ENCODE measurements around the gene DCT.

The DCT gene

DNA sequence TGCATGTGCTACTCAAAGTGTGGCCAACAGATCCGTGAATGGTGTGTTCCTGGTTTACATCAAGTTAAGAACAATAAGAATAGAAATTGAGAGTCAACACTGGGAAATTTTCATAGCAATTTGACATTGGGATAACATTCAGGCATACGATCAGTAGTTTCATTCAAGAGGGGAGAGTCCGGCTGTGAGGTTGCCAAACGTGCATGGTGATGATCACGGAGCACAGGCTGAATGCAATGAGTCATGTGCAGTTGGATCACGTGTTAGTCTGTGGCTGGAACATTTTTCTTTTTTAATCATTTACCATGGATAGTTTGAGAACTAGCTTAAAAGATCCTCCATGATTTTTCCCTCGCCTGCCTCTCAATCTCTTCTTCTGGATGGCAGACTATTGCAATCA is 2.5 kb upstream of the DCT start:
- H3K27ac Mint-ChIP-seq: no peak overlapping the region
- no peaks in the 10 kb centered on the region for H3K9me3 Mint-ChIP-seq
- no peak overlapping the region for H3K4me3 Mint-ChIP-seq
- no peaks in the 10 kb centered on the region for H3K36me3 Mint-ChIP-seq (ENCODE audit: low read depth)
- no peaks in the 10 kb centered on the region for H3K4me1 Mint-ChIP-seq (ENCODE audit: low read depth)
- no peaks in the 10 kb centered on the region for H3K27me3 Mint-ChIP-seq (ENCODE audit: low read depth)

DNA sequence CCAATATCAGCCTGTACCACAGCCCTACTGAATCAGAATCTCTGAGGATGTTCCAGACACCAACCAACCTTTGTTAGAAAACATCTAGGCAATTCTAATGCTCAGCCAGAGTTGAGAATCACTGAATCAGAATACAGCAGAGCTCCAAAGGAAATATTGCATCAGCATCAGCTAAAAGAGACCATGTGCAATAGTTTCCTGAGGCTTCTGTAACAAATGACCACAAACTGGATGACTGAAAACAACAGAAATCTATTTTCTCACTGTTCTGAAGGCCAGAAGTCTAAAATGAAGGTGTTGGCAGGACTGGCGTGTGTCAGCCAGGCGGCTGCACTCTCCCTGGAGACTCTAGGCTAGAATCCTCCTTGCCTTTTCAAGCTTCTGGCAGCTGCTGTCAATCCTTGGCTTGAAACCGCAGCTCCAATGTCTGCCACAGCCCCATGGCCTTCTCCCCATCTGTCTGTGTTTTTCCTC is 1.2 kb upstream of the DCT start:
- Mint-ChIP-seq H3K36me3 (ENCODE audit: low read depth) (no peaks in the 10 kb centered on the region), H3K4me1 (ENCODE audit: low read depth) (no peaks in the 10 kb centered on the region), H3K9me3 (no peaks in the 10 kb centered on the region), H3K4me3 (no peak overlapping the region), H3K27ac (no peak overlapping the region), H3K27me3 (ENCODE audit: low read depth) (no peaks in the 10 kb centered on the region)

GRCh38 chr13:94478913-94479312 is 569 bp downstream of the DCT start:
- Mint-ChIP-seq H3K4me3 (no peak overlapping the region), H3K27ac (no peak overlapping the region), H3K9me3 (no peaks in the 10 kb centered on the region), H3K36me3 (ENCODE audit: low read depth) (no peaks in the 10 kb centered on the region), H3K27me3 (ENCODE audit: low read depth) (no peaks in the 10 kb centered on the region), H3K4me1 (ENCODE audit: low read depth) (no peaks in the 10 kb centered on the region)

DNA sequence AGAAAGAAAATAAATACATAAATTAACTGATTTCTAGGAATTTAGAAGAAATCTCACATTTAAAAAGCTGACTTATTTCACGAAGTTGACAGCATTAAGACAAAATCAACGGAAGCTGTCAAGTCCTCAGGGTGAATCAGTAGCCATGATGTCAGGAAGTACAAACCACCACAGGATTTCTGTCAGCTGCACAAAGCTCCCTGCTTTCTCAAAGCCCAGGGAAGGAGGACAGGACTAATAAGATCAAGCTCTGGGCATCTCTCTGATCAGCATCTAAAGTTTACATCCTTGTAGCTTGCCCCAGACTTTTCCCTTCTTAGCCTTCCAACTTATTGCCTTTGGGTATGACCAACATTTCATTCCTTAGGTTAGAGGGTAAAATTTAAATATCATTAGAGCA is 9.4 kb downstream of the DCT start:
- H3K4me3 Mint-ChIP-seq: no peak overlapping the region
- H3K4me1 Mint-ChIP-seq (ENCODE audit: low read depth): no peaks in the 10 kb centered on the region
- no peaks in the 10 kb centered on the region for H3K9me3 Mint-ChIP-seq
- H3K27me3 Mint-ChIP-seq (ENCODE audit: low read depth): peaks cover 3% of the 10 kb centered on the region
- no peaks in the 10 kb centered on the region for H3K36me3 Mint-ChIP-seq (ENCODE audit: low read depth)
- H3K27ac Mint-ChIP-seq: no peak overlapping the region

- no peaks in the 10 kb centered on the region for H3K36me3 Mint-ChIP-seq (ENCODE audit: low read depth)
- no peaks in the 10 kb centered on the region for H3K9me3 Mint-ChIP-seq
- H3K4me1 Mint-ChIP-seq (ENCODE audit: low read depth): no peaks in the 10 kb centered on the region
- peaks cover 3% of the 10 kb centered on the region for H3K27me3 Mint-ChIP-seq (ENCODE audit: low read depth)
- H3K27ac Mint-ChIP-seq: no peak overlapping the region
- H3K4me3 Mint-ChIP-seq: no peak overlapping the region
Observed at GRCh38 chr13:94464771-94465170, 14.7 kb downstream of the DCT start.

DNA sequence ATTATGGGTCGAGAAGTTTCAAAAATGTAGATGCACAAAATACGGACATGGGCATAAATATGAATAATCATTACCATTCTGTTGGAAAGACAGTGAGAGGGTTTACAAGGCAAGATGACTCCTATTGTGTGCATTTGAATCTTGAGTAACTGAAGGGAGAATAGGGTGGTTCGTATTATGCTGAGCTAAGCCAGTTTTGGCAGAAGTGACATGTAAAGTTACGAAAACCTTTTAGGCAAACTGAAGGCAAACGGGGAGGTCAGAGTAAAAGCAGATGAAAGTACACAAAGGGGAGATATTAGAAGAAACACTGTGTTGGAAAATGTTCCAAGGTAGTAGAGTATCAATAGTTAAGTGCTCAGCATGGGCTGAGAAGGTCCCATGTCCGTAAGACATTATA is 16.8 kb downstream of the DCT start:
- Mint-ChIP-seq H3K9me3 (no peaks in the 10 kb centered on the region), H3K4me1 (ENCODE audit: low read depth) (no peaks in the 10 kb centered on the region), H3K27ac (no peak overlapping the region), H3K4me3 (no peak overlapping the region), H3K36me3 (ENCODE audit: low read depth) (no peaks in the 10 kb centered on the region), H3K27me3 (ENCODE audit: low read depth) (no peaks in the 10 kb centered on the region)

GRCh38 chr13:94459116-94459515 is 20.4 kb downstream of the DCT start:
- H3K27me3 Mint-ChIP-seq (ENCODE audit: low read depth): no peaks in the 10 kb centered on the region
- H3K36me3 Mint-ChIP-seq (ENCODE audit: low read depth): no peaks in the 10 kb centered on the region
- H3K9me3 Mint-ChIP-seq: no peaks in the 10 kb centered on the region
- H3K4me3 Mint-ChIP-seq: no peak overlapping the region
- no peaks in the 10 kb centered on the region for H3K4me1 Mint-ChIP-seq (ENCODE audit: low read depth)
- H3K27ac Mint-ChIP-seq: no peak overlapping the region

DNA sequence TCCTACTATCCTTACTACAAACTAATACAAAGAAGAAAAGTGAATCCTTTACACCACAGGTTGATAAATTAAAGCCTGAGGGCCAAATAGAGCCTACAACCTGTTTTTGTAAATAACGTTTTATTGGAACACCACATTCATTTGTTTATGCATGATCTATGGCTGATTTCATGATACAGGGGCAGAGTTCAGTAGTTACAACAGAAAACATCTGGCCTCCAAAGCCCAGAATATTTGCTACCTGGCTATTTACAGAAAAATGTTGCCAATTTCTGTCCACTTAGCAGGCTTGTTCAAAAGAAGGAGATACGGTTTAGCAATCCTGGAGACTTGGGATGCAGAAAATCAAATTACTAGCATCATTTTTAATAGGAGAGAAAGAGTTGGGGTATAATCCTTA is 24.1 kb downstream of the DCT start:
- H3K27ac Mint-ChIP-seq: no peak overlapping the region
- H3K9me3 Mint-ChIP-seq: no peaks in the 10 kb centered on the region
- no peaks in the 10 kb centered on the region for H3K4me1 Mint-ChIP-seq (ENCODE audit: low read depth)
- no peak overlapping the region for H3K4me3 Mint-ChIP-seq
- no peaks in the 10 kb centered on the region for H3K36me3 Mint-ChIP-seq (ENCODE audit: low read depth)
- H3K27me3 Mint-ChIP-seq (ENCODE audit: low read depth): no peaks in the 10 kb centered on the region

GRCh38 chr13:94454906-94455305 is 24.6 kb downstream of the DCT start:
- Mint-ChIP-seq H3K36me3 (ENCODE audit: low read depth) (no peaks in the 10 kb centered on the region), H3K9me3 (no peaks in the 10 kb centered on the region), H3K4me1 (ENCODE audit: low read depth) (no peaks in the 10 kb centered on the region), H3K27me3 (ENCODE audit: low read depth) (no peaks in the 10 kb centered on the region), H3K27ac (no peak overlapping the region), H3K4me3 (no peak overlapping the region)

DNA sequence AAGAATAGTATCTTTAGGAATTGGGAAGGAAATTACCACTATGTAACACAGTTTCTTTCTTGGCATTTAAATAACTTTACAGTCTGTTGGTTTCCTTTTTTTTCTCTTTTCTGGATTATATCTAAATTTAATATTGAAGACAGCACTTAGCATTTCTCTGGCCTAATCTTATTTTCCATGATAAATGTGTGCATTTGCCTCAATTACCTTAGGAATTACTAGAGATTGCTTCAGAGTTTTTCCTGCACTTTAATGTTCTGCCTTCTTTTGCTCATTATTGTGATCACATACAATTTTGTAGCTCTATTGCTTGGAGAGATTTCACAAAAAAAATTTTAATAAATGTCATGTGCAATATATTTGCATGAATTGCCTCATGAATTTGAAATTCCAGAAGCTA is 25.1 kb downstream of the DCT start:
- no peaks in the 10 kb centered on the region for H3K9me3 Mint-ChIP-seq
- no peaks in the 10 kb centered on the region for H3K27me3 Mint-ChIP-seq (ENCODE audit: low read depth)
- no peak overlapping the region for H3K4me3 Mint-ChIP-seq
- no peak overlapping the region for H3K27ac Mint-ChIP-seq
- no peaks in the 10 kb centered on the region for H3K4me1 Mint-ChIP-seq (ENCODE audit: low read depth)
- no peaks in the 10 kb centered on the region for H3K36me3 Mint-ChIP-seq (ENCODE audit: low read depth)

DNA sequence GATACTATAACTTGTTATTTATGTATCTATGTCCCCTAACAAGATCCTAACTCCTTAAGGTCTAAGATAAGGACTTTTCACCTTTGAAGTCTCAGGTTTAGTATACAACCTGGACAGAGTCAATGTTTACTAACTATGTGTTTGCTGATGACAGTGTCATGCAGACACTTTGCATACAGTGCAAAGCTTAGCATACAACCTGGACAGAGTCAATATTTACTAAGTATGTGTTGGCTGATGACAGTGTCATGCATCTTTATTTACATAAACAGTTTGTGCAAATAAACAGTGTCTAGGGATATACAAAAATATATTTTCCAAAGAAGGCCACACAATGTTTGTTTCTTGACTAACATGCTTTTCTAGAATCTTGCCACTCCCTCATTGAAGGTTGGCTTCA is 34.7 kb downstream of the DCT start:
- Mint-ChIP-seq H3K27ac (no peak overlapping the region), H3K36me3 (ENCODE audit: low read depth) (no peaks in the 10 kb centered on the region), H3K27me3 (ENCODE audit: low read depth) (no peaks in the 10 kb centered on the region), H3K9me3 (no peaks in the 10 kb centered on the region), H3K4me3 (no peak overlapping the region), H3K4me1 (ENCODE audit: low read depth) (no peaks in the 10 kb centered on the region)

DNA sequence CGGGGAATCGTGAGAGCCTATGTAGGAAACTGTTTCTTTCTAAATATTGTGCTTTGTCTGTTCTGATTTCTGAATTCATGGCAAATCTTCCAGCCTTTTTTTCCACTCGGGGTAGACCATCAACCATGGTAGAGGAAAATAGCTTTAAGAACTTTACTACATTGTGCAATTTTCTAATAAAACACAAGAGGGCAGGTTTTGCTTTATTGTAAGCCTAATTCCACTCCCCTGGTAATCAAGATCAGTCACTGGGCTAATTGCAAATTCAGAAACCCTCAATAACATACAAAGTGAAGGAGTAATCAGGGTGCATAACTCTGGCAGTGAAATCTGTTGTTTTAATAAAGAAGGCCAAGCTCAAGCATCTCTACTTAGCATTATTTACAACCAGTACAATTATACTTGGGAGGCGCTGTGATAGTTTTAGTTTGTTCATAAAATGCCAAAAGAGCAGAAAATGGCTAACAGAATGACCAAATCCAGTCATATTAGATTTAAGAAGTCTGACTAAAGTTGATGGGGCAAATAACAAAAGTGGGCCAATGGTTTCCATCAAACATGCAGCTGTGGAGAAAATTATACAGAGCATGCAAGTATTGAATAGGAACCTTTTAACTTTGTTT is 43.8 kb downstream of the DCT start:
- H3K27me3 Mint-ChIP-seq (ENCODE audit: low read depth): peaks cover 11% of the 10 kb centered on the region
- H3K9me3 Mint-ChIP-seq: no peaks in the 10 kb centered on the region
- peaks cover 3% of the 10 kb centered on the region for H3K4me1 Mint-ChIP-seq (ENCODE audit: low read depth)
- H3K27ac Mint-ChIP-seq: no peak overlapping the region
- H3K4me3 Mint-ChIP-seq: no peak overlapping the region
- no peaks in the 10 kb centered on the region for H3K36me3 Mint-ChIP-seq (ENCODE audit: low read depth)

GRCh38 chr13:94433055-94433961 is 46.2 kb downstream of the DCT start:
- no peak overlapping the region for H3K4me3 Mint-ChIP-seq
- H3K36me3 Mint-ChIP-seq (ENCODE audit: low read depth): no peaks in the 10 kb centered on the region
- peaks cover 3% of the 10 kb centered on the region for H3K27me3 Mint-ChIP-seq (ENCODE audit: low read depth)
- no peak overlapping the region for H3K27ac Mint-ChIP-seq
- peaks cover 3% of the 10 kb centered on the region for H3K4me1 Mint-ChIP-seq (ENCODE audit: low read depth)
- no peaks in the 10 kb centered on the region for H3K9me3 Mint-ChIP-seq

GRCh38 chr13:94431987-94432386 is 47.5 kb downstream of the DCT start:
- Mint-ChIP-seq H3K9me3 (no peaks in the 10 kb centered on the region), H3K27me3 (ENCODE audit: low read depth) (no peaks in the 10 kb centered on the region), H3K4me1 (ENCODE audit: low read depth) (peaks cover 3% of the 10 kb centered on the region), H3K36me3 (ENCODE audit: low read depth) (no peaks in the 10 kb centered on the region), H3K4me3 (no peak overlapping the region), H3K27ac (peak overlapping the region; percentile 4)

- Mint-ChIP-seq H3K4me3 (no peak overlapping the region), H3K4me1 (ENCODE audit: low read depth) (peaks cover 3% of the 10 kb centered on the region), H3K36me3 (ENCODE audit: low read depth) (no peaks in the 10 kb centered on the region), H3K9me3 (no peaks in the 10 kb centered on the region), H3K27ac (no peak overlapping the region), H3K27me3 (ENCODE audit: low read depth) (no peaks in the 10 kb centered on the region)
Observed at GRCh38 chr13:94431574-94431973, 47.9 kb downstream of the DCT start.

Data from T-helper 1 cell treated with Interleukin-12 subunit alpha and Interleukin-12 subunit beta and Interleukin-4 antibody, amounts not matched to agents 30 μg/mL and 1 μg/mL, for 36 hours (primary cell).